H9 (cell line): Measurements from ENCODE around the gene PHKA2. TPM values are rescaled to one million over a fixed set of nuclear protein-coding genes. Genes with fewer than 3 reads are reported as not detected.

ENCODE experiments used
- DNase-seq: peaks from one replicate; pipeline ENCODE4 v3.0.0-alpha.2; 2017
- H2AFZ ChIP-seq: one replicate; pipeline ENCODE4 v1.6.1; 2013; ENCODE audit warnings: mild to moderate bottlenecking, low read length, control low read depth, moderate library complexity
- H2AK5ac ChIP-seq: 2 replicates; pipeline ENCODE4 v1.6.1; 2013; ENCODE audit warnings: low read length, control low read depth, mixed read lengths; ENCODE audit not compliant: insufficient read length
- H2BK120ac ChIP-seq: one replicate; pipeline ENCODE4 v1.6.1; 2013; ENCODE audit warnings: low read depth, mild to moderate bottlenecking, low read length, control low read depth, inconsistent platforms; ENCODE audit not compliant: poor library complexity, severe bottlenecking
- H2BK12ac ChIP-seq: 2 replicates; pipeline ENCODE4 v1.6.1; 2013; ENCODE audit warnings: low read length, control low read depth, mixed read lengths, low read depth; ENCODE audit not compliant: insufficient read length
- H2BK15ac ChIP-seq: 2 replicates; pipeline ENCODE4 v1.6.1; 2013; ENCODE audit warnings: low read depth, low read length, control low read depth
- H2BK20ac ChIP-seq: one replicate; pipeline ENCODE4 v1.6.1; 2013; ENCODE audit warnings: low read depth, mild to moderate bottlenecking, low read length, control low read depth, inconsistent platforms; ENCODE audit not compliant: poor library complexity, severe bottlenecking
- H2BK5ac ChIP-seq: 2 replicates; pipeline ENCODE4 v1.6.1; 2013; ENCODE audit warnings: low read length, control low read depth, mixed read lengths; ENCODE audit not compliant: insufficient read length
- H3K14ac ChIP-seq: 2 replicates; pipeline ENCODE4 v1.6.1; 2013; ENCODE audit warnings: low read length, control low read depth; ENCODE audit not compliant: insufficient read depth
- H3K18ac ChIP-seq: 2 replicates; pipeline ENCODE4 v1.6.1; 2013; ENCODE audit warnings: low read depth, mild to moderate bottlenecking, mixed read lengths, low read length, control low read depth; ENCODE audit not compliant: insufficient read length
- H3K23ac ChIP-seq: 2 replicates; pipeline ENCODE4 v1.6.1; 2013; ENCODE audit warnings: low read length, control low read depth, mixed read lengths, low read depth; ENCODE audit not compliant: insufficient read length
- H3K23me2 ChIP-seq: 2 replicates; pipeline ENCODE4 v1.6.1; 2013; ENCODE audit warnings: low read depth, mild to moderate bottlenecking, mixed read lengths, low read length, control low read depth; ENCODE audit not compliant: insufficient read length, poor library complexity, severe bottlenecking
- H3K27ac ChIP-seq: 2 replicates; pipeline ENCODE4 v1.5.1; 2013; ENCODE audit warnings: low read length, control low read depth, mixed read lengths, low read depth; ENCODE audit not compliant: insufficient read length
- H3K27me3 ChIP-seq: 2 replicates; pipeline ENCODE4 v1.6.1; 2013; ENCODE audit warnings: low read length, control low read depth, inconsistent platforms; ENCODE audit not compliant: insufficient read depth
- H3K4ac ChIP-seq: 2 replicates; pipeline ENCODE4 v1.6.1; 2013; ENCODE audit warnings: low read depth, mild to moderate bottlenecking, control low read depth, inconsistent platforms, low read length, moderate library complexity
- H3K4me1 ChIP-seq: 2 replicates; pipeline ENCODE4 v1.6.1; 2013; ENCODE audit warnings: low read length, control low read depth, inconsistent platforms; ENCODE audit not compliant: insufficient read depth
- H3K4me2 ChIP-seq: 2 replicates; pipeline ENCODE4 v1.6.1; 2013; ENCODE audit warnings: low read length, control low read depth, mixed read lengths; ENCODE audit not compliant: insufficient read length, insufficient read depth
- H3K56ac ChIP-seq: 2 replicates; pipeline ENCODE4 v1.6.1; 2013; ENCODE audit warnings: low read depth, mild to moderate bottlenecking, mixed read lengths, low read length, control low read depth; ENCODE audit not compliant: insufficient read length
- H3K79me1 ChIP-seq: 2 replicates; pipeline ENCODE4 v1.6.1; 2013; ENCODE audit warnings: low read depth, mild to moderate bottlenecking, moderate library complexity, low read length, control low read depth, inconsistent platforms; ENCODE audit not compliant: insufficient read depth, poor library complexity, severe bottlenecking
- H3K79me2 ChIP-seq: 2 replicates; pipeline ENCODE4 v1.6.1; 2013; ENCODE audit warnings: low read length, control low read depth, inconsistent platforms; ENCODE audit not compliant: insufficient read depth
- H3K9ac ChIP-seq: 2 replicates; pipeline ENCODE4 v1.6.1; 2013; ENCODE audit warnings: low read length, control low read depth, mixed read lengths; ENCODE audit not compliant: insufficient read length; ENCODE audit errors: extremely low read depth
- H3K9me3 ChIP-seq: one replicate; pipeline ENCODE4 v1.6.1; 2013; ENCODE audit warnings: low read depth, low read length, inconsistent platforms; ENCODE audit not compliant: control insufficient read depth
- H3T11ph ChIP-seq: one replicate; pipeline ENCODE4 v1.6.1; 2013; ENCODE audit warnings: mild to moderate bottlenecking, low read length, control low read depth, inconsistent platforms
- H4K20me1 ChIP-seq: one replicate; pipeline ENCODE4 v1.6.1; 2013; ENCODE audit not compliant: control insufficient read depth, insufficient read length, insufficient read depth
- H4K5ac ChIP-seq: 2 replicates; pipeline ENCODE4 v1.6.1; 2013; ENCODE audit warnings: low read depth, mild to moderate bottlenecking, mixed read lengths, low read length, control low read depth; ENCODE audit not compliant: insufficient read length
- H4K8ac ChIP-seq: replicated peaks from 2 replicates; pipeline ENCODE4 v1.6.1; 2013; ENCODE audit warnings: low read length, control low read depth, mixed read lengths, low read depth; ENCODE audit not compliant: insufficient read length
- H4K91ac ChIP-seq: 2 replicates; pipeline ENCODE4 v1.6.1; 2013; ENCODE audit warnings: low read depth, mild to moderate bottlenecking, moderate library complexity, mixed read lengths, low read length, control low read depth; ENCODE audit not compliant: insufficient read length
- H3K27ac Mint-ChIP-seq, 3 experiments: 2 replicates in 2 of 3; 3 replicates in 1 of 3; pipeline ENCODE4 v1.8.0; 2020 to 2021; ENCODE audit warnings: mixed read lengths in 3 of 3, mild to moderate bottlenecking in 1 of 3, moderate library complexity in 1 of 3
- H3K27me3 Mint-ChIP-seq: 2 replicates; pipeline ENCODE4 v1.8.0; 2021; ENCODE audit warnings: low read depth, mild to moderate bottlenecking, moderate library complexity, mixed read lengths
- H3K36me3 Mint-ChIP-seq, 3 experiments: 2 replicates in 2 of 3; 3 replicates in 1 of 3; pipeline ENCODE4 v1.8.0; 2020 to 2021; ENCODE audit warnings: low read depth in 3 of 3, mixed read lengths in 3 of 3; ENCODE audit not compliant: insufficient read depth in 1 of 3
- H3K4me1 Mint-ChIP-seq, 2 experiments: 2 replicates each; pipeline ENCODE4 v1.8.0; 2020; ENCODE audit warnings: mixed read lengths in 2 of 2
- H3K4me3 Mint-ChIP-seq, 2 experiments: 2 replicates in 1 of 2; 3 replicates in 1 of 2; pipeline ENCODE4 v1.8.0; 2020 to 2021; ENCODE audit warnings: mild to moderate bottlenecking in 2 of 2, mixed read lengths in 2 of 2, moderate library complexity in 1 of 2
- H3K9me3 Mint-ChIP-seq, 2 experiments: 2 replicates in 1 of 2; 3 replicates in 1 of 2; pipeline ENCODE4 v1.8.0; 2020; ENCODE audit warnings: mild to moderate bottlenecking in 2 of 2, mixed read lengths in 2 of 2, moderate library complexity in 1 of 2
- CTCF ChIP-seq: fragments of 200-600 bp; sonication (generic); conservative IDR thresholded peaks from 3 replicates; pipeline ENCODE4 v1.8.0; 2021; ENCODE audit warnings: antibody characterized with exemption, mild to moderate bottlenecking
- WGBS: extraction: QIAGEN DNeasy Blood & Tissue Kit; methylation state at CpG from one replicate; pipeline ENCODE4 v1.1.7; 2013; ENCODE audit warnings: missing lambda C conversion rate, low lambda C conversion rate, mixed read lengths; ENCODE audit not compliant: insufficient read length; ENCODE audit errors: extremely low coverage; 5-methylcytosine and 5-hydroxymethylcytosine counted together
- total RNA-seq: library from RNA; stranded (reverse); gene quantifications from 2 replicates; pipeline ENCODE4 v1.2.1, GENCODE V29; 2021

PHKA2 gene
- total RNA-seq, 1 experiment from 2014 or later, result 24.2 TPM

GRCh38 chrX:18894156-18894555 is 89.8 kb downstream of the PHKA2 start:
- no peak overlapping the region for H2BK5ac ChIP-seq
- no peak overlapping the region for H3K9ac ChIP-seq
- no peaks in the 10 kb centered on the region for H3K27me3 ChIP-seq
- H3K56ac ChIP-seq, result no peak overlapping the region
- H3K18ac ChIP-seq, result no peak overlapping the region
- H3K23me2 ChIP-seq, result no peaks in the 10 kb centered on the region
- no peak overlapping the region for H4K91ac ChIP-seq
- no peak overlapping the region for H2AK5ac ChIP-seq
- DNase-seq, result peak; percentile 30
- H3K27me3 Mint-ChIP-seq, result no peaks in the 10 kb centered on the region
- no peak overlapping the region for H2BK12ac ChIP-seq
- no CpG with 5 or more reads among the region's 18 CpGs for WGBS
- peaks cover 75 to 76% of the 10 kb centered on the region in 2 experiments for H3K9me3 Mint-ChIP-seq
- no peak overlapping the region for H2BK120ac ChIP-seq
- no peak overlapping the region for H3T11ph ChIP-seq
- H3K27ac Mint-ChIP-seq, result no peak overlapping the region
- TF ChIP-seq CTCF, result no peak
- H4K20me1 ChIP-seq, result no peaks in the 10 kb centered on the region
- H3K79me1 ChIP-seq, result no peaks in the 10 kb centered on the region
- H2BK20ac ChIP-seq, result no peak overlapping the region
- peaks cover 44% of the 10 kb centered on the region for H3K9me3 ChIP-seq
- H3K14ac ChIP-seq, result no peak overlapping the region
- H3K23ac ChIP-seq, result no peak overlapping the region
- H3K79me2 ChIP-seq, result no peaks in the 10 kb centered on the region
- H2AFZ ChIP-seq, result no peak overlapping the region
- H2BK15ac ChIP-seq, result no peak overlapping the region
- no peak overlapping the region for H3K4me2 ChIP-seq
- no peak overlapping the region for H3K27ac ChIP-seq
- H3K4me3 Mint-ChIP-seq, result no peak overlapping the region
- no peak overlapping the region for H4K5ac ChIP-seq
- no peak overlapping the region for H4K8ac ChIP-seq
- H3K4ac ChIP-seq, result no peak overlapping the region
- H3K4me1 Mint-ChIP-seq, result peaks cover 4 to 6% of the 10 kb centered on the region in 2 experiments
- H3K4me1 ChIP-seq, result no peaks in the 10 kb centered on the region
- H3K36me3 Mint-ChIP-seq, result peaks cover 4 to 41% (median 19%) of the 10 kb centered on the region in 3 experiments; a peak in 4 of 7 replicates
